Stimulated activated CD8-positive, alpha-beta memory T cell treated with anti-CD3 and anti-CD28 coated beads, Interleukin-7, amount 100 ng/mL, for 4 hours (primary cell): ENCODE results near the gene TOMM70.
"Not testable (repeated sequence)": the region's sequence is repeated elsewhere in the genome, so short reads cannot be mapped to it uniquely, and the experiment has no call there.

Source experiments
- DNase-seq, 2 donors: peaks; one replicate each; pipeline ENCODE4 v3.0.0-alpha.2; 2020; ENCODE audit warnings: low read depth in 2 of 2

The TOMM70 gene

DNA sequence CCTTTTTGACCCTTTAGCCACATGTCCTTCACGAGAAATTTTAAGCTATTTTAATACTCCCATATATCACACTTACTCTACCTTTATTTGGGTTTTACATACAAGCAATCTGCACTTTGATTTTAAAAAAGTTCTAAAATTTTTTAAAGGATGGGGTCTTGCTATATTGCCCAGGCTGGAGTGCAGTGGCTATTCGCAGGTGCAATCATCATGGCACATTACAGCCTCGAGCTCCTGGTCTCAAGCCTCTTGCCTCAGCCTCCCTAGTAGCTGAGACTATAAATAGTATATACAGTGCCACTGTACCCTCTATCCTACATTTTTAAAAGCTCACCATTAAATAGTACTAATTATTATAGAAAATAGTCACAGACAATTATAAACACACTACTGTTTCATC is 36.5 kb downstream of the TOMM70 start:
- no peak for DNase-seq

DNA sequence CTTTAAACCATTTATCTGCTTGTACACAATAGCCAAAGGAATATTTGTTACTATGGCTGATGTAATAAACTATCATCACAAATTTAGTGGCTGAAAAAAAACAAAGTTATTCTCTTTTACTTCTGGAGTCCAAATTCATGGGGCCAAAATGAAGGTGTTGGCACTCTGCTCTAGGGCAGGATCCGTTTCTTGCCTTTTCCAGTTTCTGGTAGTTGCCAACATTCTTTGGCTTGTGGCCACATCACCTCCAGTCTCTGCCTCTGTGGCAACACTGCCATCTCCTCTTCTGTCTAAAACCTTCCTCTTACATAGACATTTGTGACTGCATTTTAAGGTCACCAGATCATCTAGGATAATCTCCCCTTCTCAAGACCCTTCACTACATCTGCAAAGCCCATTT is 39.0 kb downstream of the TOMM70 start:
- no peak for DNase-seq

DNA sequence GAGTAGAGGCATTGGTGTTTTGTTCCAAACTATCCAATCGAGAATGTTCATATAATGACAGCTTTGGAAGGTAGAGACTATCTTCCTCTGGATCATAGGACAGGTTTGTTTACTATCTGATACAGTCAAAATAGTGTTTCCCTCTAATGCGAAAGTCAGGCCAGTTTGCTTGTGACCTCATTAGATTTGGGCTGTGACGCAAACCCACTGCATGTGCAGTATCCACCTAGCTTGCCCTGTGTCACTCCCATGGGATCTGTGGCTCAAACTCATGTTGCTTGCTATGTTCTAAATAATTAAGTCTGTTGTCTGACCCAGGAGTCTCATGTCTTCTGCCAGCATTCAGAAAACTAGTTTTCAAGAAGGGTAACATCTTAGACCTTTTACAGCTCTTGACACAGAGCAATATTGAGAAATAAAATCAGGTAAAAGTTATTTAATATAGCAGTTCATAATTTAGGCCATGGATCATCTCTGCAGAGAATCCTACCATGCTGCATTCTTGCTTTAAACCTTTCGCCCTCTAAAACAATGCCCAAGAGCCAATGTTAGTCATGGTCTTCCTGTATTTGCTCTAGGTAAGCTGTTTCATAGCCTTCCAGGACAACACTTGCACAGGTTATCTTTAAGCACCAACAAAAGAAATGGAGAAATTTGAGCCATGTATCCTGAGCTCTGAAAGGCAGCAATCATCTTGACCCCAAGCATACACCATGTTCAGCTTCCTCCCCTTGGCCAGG is 40.0 kb downstream of the TOMM70 start:
- no peak for DNase-seq

DNA sequence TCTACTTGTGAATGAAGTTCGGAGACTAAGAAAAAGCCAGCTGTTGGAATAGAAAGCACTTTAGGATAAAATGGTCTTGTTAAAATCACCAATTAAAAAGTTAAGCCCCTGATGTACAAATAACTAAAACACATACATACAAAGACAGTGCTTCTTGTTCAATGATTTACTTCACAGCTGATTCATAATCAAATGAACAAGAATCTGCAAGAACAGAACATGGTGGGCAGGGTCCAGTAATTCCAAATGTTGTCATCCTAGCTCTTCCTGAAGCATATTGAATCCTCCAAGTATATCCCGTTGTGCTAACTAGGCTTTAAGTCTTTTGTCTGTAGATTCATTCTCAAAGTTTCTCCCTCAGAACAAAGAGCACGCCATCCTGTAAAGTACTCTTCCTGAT is 41.9 kb downstream of the TOMM70 start:
- DNase-seq, result no peak

DNA sequence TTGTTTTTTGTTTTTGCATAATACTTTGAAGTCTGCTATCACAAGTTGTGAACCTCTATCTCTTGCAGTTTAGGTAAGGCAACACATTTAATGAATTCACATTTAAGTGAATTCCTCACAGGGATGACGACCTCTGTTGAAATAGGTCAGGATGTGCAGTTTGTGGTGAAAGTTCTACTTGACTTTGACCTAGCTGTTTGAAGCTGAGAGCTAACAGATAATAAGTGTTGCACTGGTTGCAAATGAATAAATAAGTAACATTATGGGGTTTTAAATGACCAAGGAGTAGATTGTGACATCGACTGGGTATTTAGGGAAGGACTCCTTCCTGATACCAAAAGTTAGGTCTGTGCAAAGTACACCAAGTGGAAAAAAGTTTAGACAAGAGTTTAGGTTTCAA is 42.5 kb downstream of the TOMM70 start:
- DNase-seq, result no peak

DNA sequence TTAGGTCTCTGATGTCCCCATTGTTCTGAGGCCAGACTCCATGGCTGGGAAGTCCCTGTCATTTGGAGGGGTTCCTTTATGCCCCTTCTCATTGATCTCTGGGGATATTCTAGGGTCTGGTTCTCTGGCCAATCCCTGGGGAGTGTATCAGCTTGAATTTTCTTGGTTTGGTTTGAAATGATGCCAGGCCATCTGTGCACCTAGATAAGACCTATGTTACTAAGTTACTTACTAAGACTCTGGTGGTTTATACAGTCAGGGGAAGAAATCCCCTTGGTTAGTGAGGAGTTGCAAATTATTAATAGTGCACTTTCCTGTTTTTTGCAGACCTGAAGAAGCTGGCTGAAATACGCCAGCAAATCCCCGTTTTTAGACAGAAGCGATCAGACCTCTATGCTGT is 46.0 kb downstream of the TOMM70 start:
- no peak for DNase-seq

DNA sequence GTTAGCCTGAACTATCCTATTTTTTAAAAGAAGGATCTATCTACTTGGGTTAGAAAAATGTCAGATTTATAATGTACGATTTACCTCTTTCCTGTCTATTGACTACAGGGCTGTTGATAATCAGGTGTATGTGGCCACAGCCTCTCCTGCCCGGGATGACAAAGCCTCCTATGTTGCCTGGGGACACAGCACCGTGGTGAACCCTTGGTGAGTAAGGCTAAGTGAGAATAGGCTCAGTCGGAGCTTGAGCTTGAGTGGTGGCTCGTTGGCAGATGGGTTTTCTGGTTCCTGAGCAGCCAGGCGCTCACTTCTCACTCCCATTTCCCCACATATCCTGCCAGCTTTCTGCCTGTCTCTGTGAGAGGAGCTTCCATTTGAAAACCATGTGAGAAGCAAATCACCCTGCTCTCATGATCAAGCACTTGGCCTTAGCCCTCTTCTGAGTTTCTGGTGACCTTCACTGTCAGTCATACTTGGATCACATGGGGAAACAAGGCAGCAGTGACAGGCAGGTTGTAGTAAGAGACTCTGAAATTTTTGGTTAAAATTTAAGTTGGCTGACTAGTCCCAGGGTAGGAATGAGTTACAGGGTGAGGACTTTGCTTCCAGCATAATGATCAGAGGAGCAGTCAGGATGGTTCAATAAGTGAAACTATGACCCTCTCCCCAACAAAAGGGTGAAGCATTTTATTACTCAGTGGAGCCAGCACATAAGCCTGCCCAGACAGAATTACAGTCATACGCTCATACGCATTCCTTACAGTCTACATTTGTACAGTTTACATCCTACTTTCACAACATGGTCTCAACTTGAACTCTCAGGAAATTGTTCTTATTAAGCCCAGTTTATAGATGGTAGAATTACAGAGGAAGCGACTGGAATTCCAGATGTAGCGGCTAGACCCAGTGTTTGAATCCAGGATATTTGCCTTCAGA is 48.3 kb downstream of the TOMM70 start:
- no peak for DNase-seq

DNA sequence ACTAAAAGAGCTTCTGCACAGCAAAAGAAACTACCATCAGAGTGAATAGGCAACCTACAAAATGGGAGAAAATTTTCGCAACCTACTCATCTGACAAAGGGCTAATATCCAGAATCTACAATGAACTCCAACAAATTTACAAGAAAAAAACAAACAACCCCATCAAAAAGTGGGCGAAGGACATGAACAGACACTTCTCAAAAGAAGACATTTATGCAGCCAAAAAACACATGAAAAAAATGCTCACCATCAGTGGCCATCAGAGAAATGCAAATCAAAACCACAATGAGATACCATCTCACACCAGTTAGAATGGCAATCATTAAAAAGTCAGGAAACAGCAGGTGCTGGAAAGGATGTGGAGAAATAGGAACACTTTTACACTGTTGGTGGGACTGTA is 49.1 kb downstream of the TOMM70 start:
- DNase-seq, result not testable (repeated sequence)

DNA sequence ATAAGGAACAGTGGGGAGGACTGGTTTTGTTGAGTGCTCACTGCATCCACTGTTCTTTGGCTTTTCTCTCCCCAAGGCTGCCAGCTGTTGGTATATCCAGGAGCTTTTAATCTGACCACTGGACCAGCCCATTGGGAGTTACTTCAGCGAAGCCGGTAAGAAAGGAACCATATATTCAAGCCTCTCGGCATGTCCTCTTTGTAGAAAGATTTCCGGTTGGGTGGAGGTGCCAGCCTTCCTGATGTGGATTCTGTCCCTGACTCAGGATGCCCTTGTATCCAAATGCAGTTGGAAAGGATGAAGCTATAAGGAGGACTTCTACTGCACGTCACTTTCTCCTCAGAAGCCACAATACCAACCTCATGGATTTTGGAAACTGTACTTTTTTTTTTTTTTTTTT is 52.2 kb downstream of the TOMM70 start:
- DNase-seq, result no peak

DNA sequence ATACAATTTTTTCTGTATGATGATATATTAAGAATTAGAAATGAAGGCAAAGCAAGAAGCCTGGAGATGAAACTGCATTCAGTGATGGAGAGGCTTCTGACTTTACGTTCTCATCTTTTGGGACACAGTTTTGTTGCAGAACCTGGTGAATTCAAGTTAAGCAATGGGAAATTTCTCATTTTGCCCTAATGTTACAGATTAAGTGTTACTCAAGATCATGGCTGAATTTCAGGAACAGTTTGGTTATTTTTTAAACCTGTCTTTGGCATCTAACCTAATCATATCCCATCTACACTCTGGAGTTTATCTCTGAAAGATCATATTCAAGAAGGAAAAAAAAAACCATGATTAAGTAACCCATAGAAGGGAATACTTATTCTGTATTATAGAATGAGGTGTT is 60.4 kb downstream of the TOMM70 start:
- no peak for DNase-seq

DNA sequence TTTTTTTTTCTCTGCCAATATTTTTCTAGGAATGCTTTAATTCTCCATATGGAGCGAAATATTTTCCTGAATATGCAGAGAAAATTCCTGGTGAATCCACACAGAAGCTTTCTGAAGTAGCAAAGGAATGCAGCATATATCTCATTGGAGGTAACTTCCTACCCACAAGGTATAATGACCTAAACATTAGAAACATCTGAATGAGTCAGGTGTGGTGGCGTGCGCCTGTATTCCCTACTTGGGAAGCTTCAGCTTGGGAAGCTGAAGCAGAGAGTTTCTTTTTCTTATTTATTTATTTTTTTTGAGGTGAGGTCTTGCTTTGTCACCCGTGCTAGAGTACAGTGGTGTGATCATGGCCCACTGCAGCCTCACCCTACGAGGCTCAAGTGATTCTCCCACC is 61.1 kb downstream of the TOMM70 start:
- DNase-seq, result no peak

DNA sequence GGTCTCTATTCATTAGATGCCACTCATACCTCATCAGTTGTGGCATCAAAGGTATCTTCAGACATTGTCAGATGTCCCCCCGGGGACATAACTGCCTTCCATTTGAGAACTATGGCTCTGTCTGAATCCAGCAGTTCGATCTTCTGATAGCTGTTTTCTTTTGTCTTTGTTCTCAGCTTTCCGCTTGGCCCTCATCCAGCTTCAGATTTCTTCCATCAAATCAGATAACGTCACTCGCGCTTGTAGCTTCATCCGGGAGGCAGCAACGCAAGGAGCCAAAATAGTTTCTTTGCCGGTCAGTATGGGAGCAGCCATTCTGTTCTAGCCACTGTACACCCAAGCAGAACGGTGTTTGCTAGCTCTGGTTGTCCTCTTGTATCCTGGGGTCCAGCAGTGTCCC is 62.0 kb downstream of the TOMM70 start:
- DNase-seq, result no peak

DNA sequence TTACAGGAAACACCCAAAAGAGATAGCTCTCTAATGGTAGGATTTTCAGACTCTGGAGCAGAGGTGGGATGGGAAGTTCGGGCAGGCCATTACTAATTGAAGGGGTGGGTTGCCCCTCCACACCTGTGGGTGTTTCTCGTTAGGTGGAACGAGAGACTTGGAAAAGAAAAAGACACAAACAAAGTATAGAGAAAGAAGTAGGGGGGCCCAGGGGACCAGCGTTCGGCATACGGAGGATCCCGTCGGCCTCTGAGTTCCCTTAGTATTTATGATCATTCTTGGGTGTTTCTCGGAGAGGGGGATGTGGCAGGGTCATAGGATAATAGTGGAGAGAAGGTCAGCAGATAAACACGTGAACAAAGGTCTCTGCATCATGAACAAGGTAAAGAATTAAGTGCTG is 64.7 kb downstream of the TOMM70 start:
- DNase-seq, result not testable (repeated sequence)

DNA sequence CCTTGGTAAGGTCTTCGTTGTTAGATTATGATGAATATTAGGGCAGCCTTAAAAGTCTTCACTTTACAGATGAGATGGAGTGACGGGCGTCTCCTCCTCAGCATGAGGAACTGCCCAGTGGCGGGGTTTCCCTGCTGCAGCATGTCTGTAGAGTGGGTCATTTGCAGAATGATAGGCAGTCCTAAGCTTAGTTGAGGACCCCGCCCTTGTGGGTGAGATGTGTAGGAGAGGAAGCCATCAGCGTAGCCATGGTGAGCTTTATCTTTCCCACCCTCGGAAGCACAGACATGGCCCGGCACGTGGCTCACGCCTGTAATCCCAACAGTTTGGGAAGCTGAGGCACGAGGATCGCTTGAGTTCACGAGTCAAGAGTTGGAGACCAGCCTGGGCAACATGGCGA is 65.5 kb downstream of the TOMM70 start:
- DNase-seq, result peak in 1 of 2 donors; percentile 7

DNA sequence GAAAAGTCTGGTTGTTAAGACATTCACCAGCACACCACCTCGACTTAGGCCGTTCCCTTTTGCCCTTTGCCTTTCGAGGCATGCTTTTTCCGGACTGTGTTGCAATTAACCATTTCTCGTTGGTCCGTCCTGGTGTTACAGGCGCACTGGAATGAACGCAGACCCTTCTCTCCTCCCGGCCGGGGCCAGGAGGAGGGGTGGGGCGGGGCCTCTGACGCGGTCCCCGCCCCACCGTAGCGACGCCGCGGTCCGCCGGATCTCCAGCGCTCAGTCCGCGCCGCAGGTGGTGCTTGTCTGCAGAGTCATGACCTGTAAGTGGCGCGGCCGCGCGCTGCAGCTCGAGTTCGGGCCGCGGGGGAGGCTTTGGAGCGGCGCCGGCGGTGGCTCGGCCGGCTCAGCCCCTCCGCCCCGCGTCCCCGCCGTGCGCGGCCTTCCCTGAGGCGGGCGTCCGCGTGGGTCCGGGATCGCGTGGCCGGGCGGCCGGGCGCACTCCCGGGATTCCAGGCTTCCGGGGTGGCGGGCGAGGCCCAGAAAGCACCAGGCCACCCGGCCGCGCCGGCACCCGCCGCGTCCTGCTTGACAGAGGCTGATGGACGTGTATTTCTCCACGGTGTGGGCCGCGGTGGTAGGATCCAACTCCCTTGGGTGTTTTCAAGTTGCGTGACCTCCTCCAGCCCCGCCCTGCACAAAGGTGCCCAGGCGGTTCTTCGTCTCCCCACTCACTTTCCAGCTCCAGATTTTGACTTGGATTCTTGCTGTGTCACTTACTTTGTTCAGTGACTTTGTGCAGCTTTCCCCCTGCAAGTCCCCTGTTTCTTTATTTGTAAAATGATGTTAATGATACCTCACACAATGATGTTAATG is 66.2 kb downstream of the TOMM70 start, which contains the start of gene NIT2:
TSS of gene NIT2 (plus strand) at position 270 of the 864 bp plus-strand sequence. CDS start at position 305, 35 bp downstream.
- peak; percentile 45 to 73 for DNase-seq

DNA sequence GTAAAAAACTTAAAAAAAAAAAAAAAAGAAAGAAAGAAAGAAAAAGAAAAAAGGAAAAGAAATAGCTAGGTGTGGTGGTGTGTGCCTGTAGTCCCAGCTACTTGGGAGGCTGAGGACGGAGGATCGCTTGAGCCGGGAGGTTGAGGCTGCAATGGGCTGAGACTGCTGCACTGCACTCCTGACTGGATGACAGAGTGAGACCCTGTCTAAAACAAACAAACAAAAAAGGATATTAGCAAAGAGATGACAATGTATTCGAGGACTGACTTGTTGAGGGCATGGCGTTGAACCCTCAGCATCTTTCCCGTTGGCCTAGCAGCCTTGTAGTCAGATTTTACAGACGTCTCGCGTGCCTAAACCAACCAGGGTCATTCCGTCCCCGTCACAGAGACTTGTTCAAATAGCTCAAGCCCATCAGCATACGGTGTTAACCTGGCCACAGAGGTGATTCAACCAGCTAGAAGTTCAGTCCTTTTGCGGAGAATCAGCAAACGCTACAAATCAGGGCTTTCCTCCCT is 66.9 kb downstream of the TOMM70 start:
- no peak for DNase-seq

DNA sequence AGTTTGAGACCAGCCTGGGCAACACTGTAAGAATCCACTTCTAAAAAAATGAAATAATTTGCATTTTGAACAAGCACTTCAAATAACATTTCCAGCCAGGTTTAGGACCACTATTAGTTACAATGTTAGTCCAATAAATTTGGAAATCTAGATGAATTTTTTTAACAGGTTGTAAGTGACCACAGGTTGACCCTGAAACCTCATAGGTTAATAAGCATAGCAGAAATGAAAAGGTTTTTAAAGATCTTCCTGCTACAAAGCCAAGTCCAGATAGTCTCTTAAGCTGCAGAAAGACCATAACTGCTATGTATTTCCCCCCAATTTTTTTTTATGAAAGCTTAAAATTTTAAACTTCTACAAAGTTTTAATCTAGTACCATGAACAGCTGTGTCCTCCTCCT is 67.8 kb downstream of the TOMM70 start:
- DNase-seq, result no peak

DNA sequence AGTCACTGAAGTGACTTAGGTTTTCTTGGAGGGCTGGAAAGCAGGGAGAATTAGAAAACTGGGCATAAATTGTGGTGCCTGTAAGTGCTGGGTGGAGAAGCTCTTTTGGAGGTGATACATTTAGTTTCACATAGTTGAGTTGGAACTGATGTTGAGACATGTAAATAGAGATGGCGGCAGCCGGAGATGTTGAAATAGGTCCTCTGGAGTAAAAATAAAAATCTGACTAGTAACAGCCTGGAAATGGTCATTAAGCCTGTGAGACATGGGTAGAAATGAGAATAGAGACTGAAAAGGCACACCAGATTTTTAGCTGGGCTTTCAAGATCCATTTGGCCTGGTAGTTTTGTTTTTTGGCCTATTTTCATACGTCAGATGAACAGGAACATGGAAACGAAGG is 69.2 kb downstream of the TOMM70 start:
- no peak for DNase-seq

DNA sequence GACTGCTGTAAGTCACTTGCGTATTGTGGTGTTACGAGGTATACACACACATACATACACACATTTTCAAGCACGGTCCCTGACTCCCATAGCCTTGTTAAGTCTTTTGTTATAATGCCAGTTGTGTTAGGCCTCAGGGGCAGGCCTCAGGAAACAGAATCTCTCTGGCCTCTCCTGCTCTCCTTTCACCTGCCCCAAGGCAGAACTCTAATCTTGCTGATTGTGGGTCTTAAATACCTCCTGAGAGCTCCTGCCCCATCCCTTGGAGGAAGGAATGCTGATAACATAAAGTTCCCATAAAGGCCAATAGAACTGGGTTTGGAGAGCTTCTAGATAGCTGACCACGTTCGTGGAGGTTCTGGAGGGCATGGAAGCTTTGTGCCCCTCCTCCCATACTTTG is 70.2 kb downstream of the TOMM70 start:
- DNase-seq, result no peak

DNA sequence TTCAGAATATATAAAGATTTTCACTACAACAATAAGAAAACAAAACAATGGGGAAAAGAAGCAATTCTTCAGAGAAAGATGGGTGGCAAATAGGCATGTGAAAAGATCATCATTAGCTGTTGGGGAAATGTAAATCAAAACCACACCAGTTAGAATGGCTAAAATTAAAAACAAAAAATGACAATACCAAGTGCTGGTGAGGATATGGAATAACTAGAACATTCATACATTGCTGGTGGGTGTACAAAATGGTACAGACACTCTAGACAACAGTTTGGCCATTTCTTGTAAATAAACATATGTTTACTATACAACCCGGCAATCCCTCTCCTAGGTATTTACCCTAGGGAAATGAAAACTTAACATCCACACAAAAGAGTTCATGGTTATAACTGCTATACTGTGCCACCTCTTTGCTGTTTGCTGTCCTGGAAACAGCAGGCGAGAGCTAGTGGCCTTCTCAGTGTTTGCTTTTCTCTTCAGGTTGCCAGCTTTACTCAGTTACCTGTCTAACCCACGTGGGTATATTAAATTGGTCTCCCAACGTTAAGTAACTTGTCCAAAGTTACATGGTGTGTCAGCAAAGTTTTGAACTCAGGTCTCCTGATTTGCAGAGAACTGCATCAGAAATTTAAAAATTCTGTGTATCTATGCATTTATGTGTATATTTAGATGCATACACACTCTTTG is 70.9 kb downstream of the TOMM70 start:
- no peak for DNase-seq

DNA sequence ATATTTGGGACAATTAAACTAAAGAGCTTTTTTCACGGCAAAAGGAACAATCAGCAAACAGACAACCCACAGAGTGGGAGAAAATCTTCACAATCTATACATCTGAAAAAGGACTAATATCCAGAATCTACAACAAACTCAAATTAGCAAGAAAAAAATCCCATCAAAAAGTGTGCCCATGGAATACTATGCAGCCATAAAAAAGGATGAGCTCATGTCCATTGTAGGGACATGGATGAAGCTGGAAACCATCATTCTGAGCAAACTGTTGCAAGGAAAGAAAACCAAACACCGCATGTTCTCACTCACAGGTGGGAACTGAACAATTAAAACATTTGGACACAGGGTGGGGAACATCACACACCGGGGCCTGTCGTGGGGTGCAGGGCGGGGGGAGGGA is 73.5 kb downstream of the TOMM70 start:
- not testable (repeated sequence) for DNase-seq
